ENCODE measurements around the gene ADSL.
"Not testable (repeated sequence)": the region's sequence is repeated elsewhere in the genome, so short reads cannot be mapped to it uniquely, and the experiment has no call there.

Gene ADSL

GRCh38 chr22:40376149-40376548 lies 29.8 kb downstream of the ADSL start:
- no peak for DNase-seq

GRCh38 chr22:40377931-40378330 lies 31.6 kb downstream of the ADSL start:
- DNase-seq = no peak

GRCh38 chr22:40378448-40378847 lies 32.1 kb downstream of the ADSL start:
- not testable (repeated sequence) for DNase-seq

DNA sequence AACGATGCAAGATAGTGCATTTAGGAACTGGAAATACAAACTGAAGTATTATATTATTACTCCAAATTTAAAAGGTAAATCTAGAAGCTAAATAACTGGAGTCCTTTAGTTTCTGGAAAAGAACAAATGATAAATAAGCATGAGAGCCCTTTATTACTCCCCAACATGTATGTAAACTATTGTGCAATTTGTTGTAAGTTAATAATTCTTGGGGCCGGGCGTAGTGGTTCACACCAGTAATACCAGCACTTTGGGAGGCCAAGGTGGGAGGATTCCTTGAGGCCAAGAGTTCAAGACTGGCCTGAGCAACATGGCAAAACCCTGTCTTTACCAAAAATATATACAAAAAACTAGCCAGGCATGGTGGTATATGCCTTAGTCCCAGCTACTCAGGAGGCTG lies 35.2 kb downstream of the ADSL start:
- DNase-seq = no peak

GRCh38 chr22:40383905-40384304 lies 37.6 kb downstream of the ADSL start:
- DNase-seq = no peak

DNA sequence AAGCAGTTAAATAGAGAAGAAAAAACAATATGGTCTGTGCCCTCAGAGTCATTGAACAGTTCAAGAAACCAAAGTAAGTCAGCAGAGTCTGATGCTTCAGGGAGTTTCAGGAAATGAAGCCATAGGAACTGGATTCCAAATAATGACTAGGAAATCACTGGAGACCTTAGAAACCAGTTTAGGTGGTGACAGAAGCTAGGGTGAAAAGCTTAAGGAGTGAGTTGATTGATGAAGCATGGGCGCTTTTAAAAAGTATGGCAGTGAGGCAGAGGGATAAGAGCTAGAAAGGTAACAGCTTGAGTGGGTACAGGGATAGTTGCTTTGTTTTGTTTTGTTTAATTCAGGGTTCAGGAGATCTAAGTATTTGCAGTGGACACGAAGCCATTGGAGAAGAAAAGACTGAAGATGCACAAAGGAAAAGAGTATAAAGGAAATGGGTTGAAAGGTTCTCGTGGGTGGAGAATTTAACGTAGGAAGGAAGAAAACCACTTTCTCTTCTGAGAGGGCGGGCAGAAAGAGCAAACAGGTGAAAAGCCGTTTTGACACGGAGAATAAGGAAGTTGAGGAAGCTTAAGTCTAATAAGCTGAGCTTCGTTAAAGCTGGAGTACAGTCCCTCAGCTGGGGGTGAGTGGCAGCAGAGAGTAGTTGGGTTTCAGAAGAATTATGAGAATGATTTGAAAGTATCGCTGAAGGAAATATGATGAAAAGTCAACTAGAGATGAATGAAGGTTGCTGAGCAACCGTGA lies 38.9 kb downstream of the ADSL start:
- no peak for DNase-seq

- DNase-seq = no peak
Observed at GRCh38 chr22:40387746-40388145, 41.4 kb downstream of the ADSL start.

GRCh38 chr22:40388231-40388630 lies 41.9 kb downstream of the ADSL start:
- no peak for DNase-seq

- DNase-seq = no peak
Observed at GRCh38 chr22:40391417-40391816, 45.1 kb downstream of the ADSL start.

DNA sequence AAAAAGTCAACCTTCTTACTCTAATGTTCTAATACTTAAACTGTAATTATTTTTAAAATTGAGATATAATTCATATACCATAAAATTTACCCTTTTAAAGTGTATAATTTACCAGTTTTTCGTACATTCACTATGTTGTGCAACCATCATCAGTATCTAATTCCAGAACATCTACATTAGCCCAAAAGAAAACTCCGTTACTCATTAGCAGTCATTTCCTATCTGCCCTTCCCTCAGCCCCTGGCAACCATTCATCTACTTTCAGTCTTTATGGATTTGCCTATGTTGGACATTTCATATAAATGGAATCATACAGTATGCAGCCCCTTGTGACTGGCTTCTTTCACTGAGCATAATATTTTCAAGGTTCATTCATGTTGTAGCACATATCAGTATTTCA lies 46.3 kb downstream of the ADSL start:
- DNase-seq = no peak

DNA sequence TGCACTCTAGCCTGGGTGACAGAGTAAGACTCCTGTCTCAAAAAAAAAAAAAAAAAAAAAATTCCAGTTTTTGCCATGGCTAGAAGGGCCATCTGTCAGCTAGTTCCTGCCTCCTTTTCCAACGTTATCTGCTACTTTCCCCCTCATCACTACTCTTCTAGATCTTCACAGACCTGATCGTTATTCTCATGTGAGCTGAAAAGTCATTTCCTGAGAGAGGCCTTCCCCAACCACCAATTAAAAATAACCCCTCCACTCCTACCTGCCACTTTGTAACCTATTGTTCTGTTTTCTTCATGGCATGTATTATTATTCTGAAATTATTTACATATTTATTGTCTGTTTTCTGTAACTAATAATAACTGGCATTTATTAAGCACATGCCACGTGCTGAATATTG lies 48.3 kb downstream of the ADSL start:
- DNase-seq = no peak

DNA sequence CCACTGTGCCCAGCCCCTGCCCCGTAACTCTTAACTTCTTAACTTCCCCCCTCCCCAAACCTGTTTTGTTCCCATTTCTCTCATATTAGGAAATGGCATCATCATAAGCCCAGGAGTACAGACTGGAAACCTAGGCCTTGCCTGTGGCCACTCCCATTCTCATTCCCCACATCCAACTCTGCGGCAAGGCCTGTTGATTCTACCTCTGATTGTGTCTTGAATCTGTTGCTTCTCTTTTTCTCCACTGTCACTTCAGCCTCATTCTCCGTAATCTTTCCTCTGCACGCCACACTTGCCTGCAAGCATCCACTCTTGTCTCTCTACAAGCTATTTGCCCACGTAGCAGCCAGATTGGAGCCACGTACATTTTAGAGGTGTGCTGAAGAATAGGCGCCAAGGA lies 49.3 kb downstream of the ADSL start:
- DNase-seq = no peak

DNA sequence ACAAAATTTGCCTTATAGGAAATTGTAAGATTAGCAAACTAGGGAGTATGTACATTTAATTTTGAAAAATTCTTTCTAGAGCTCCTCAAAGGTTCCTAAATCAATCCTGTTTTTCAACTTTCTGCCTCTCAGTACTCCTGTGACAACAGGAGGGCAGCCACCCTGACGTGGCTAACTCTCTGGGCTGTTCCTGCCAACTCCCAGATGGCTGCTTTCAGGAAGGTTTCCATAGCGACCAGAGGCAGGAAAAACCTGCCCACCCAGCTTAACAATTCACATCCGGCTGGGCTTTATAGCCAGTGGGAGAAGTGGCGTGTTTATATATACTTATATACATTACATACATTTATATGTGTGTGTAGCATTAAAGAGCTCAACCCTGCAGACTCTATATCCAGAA lies 50.6 kb downstream of the ADSL start:
- no peak for DNase-seq

DNA sequence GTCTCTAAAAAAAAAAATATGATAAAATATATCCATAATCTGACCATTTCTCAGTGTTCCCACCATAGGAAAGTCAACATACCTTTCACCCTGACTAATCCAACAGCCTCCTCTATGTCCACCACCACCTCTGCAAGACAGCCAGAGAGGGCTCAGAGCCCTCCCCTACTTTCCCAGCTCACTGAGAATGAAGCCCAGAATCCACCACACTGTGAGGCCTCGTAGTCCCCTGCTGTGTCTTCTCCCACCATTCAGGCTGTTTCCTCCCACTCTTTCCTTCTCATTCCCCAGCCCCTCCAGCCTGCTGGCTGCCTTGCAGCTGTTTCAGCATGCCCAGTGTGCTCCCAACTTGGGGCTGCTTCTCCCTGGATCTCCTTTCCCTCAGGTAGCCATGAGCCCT lies 51.1 kb downstream of the ADSL start:
- no peak for DNase-seq

- DNase-seq = no peak
Observed at GRCh38 chr22:40399621-40400020, 53.3 kb downstream of the ADSL start.

- DNase-seq = no peak
Observed at GRCh38 chr22:40400159-40400558, 53.9 kb downstream of the ADSL start.

DNA sequence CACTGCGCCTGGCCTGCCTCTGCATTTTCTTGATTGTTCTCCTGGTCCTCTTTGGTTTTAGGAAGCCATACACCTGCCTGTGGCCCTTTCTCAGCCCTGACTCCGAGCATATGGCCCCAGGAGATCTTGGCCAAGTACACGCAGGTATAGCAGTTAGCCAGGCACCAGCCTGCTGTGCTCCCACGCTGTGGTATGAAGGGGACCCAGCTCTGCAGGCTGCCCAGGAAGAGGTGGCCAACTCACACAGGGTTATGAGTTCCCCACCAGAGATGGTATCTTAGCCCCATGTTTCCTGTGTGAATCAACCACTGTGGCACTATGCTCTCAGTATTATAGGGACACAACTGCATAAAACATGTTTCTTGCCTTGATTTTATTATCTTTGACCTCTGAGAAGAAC lies 55.2 kb downstream of the ADSL start:
- DNase-seq = no peak

GRCh38 chr22:40401981-40402406 lies 55.7 kb downstream of the ADSL start:
- no peak for DNase-seq

DNA sequence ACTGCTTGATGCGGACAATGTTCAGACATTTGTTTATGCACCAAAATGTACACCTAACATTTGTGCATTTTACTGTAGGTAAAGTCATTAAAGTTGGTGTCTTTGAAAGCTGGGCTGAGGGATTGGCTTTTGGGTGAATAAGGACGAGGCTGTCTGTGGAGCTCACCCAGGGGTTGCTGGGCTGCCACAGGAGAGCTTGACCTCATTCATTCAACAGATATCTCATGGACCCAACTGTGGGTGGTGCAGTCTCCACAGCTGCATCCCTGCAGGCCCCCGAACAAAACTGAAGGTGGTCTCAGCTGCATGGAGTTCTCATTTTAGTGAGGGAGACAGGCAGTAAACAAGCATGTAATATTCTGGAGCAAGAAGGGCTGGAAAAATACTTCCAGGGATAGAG lies 56.8 kb downstream of the ADSL start:
- DNase-seq = no peak

DNA sequence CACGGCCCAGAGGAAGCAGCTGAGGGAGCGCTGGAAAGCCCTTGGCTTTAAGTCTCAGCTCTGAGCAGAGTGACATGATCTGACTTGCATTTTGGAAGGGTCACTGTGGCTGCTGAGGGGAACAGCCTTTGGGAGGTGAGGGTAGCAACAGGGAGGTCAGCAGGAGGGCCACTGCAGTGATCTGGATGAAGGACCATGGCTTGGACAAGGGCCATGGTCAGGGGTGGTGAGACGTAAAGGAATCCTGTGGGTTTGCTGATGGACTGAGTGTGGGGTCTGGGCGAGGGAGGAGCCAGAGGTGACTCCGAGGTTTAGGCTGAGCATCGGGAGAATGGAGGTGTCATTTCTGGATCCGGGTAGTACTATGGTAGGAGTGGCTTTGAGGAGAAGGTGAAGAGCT lies 57.4 kb downstream of the ADSL start:
- no peak for DNase-seq

- DNase-seq = no peak
Observed at GRCh38 chr22:40404251-40405177, 58.2 kb downstream of the ADSL start.

DNA sequence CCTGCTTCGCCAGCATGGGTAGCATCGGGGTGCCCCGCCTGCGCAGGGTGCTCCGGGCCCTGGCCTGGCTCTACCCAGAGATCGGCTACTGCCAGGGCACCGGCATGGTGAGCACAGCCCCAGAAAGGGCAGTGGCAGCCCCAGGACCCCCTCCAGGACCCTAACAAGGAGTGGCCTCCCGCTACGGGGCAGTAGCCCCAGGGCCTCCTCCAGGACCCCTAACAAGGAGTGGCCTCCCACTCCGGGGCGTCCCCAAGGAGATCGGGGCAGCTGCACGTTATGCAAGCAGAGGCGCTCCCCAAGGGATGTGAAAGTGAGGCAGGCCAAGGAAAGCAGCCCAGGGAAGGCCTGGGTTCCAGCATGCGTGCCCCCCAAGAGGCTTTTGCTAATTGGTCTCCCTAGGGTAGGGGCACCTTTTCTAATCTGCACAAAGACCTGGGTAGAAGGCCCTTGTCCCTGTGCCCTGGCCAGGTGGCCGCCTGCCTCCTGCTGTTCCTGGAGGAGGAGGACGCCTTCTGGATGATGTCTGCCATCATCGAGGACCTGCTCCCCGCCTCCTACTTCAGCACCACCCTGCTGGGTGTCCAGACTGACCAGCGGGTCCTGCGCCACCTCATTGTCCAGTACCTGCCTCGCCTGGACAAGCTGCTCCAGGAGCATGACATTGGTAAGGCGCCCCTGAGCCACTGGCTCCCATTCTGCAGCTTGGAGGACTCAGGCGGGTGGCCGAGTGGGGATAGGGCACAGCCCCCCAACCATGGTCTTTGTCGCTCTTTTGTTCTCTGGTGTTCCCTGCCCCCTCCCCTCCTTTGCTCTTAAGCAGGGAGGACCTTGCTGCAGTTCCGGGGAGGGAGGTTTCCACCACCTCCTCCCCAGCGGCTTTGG lies 59.1 kb downstream of the ADSL start:
- no peak for DNase-seq
